Gastrocnemius medialis (tissue), 4 donors: ENCODE measurements around the gene SMC1B. TPM values are rescaled to one million over a fixed set of nuclear protein-coding genes. Genes with fewer than 3 reads are reported as not detected.

Source experiments
- ATAC-seq, 2 donors: fragments of 150-250 bp; one replicate each; pipeline ENCODE4 v1.9.1; 2016
- DNase-seq, 2 donors: peaks; one replicate each; pipeline ENCODE4 v3.0.0-alpha.2; 2019
- H3K27ac ChIP-seq, 4 donors: fragments of 200-600 bp; sonication (generic); 1 replicate in 1 of 4; 2 replicates in 3 of 4; pipeline ENCODE4 v1.5.1; 2016 to 2018; ENCODE audit warnings: mild to moderate bottlenecking in 2 of 4, moderate library complexity in 1 of 4
- H3K27me3 ChIP-seq, 3 donors: fragments of 200-600 bp; sonication (generic) in 2 of 3; 1 replicate in 1 of 3; 2 replicates in 2 of 3; pipeline versions ENCODE4 v1.5.1 to v1.6.0; 2016 to 2019; ENCODE audit warnings: mild to moderate bottlenecking in 1 of 3, moderate library complexity in 1 of 3
- H3K36me3 ChIP-seq, 2 donors: fragments of 200-600 bp; sonication (generic) in 1 of 2; one replicate each; pipeline ENCODE4 v1.5.1; 2017 to 2018
- H3K4me1 ChIP-seq, 2 donors: fragments of 200-600 bp; sonication (generic) in 1 of 2; one replicate each; pipeline ENCODE4 v1.5.1; 2016 to 2017; ENCODE audit warnings: mild to moderate bottlenecking in 2 of 2
- H3K4me3 ChIP-seq, 4 donors: fragments of 200-600 bp; sonication (generic) in 3 of 4; 1 replicate in 1 of 4; 2 replicates in 3 of 4; pipeline ENCODE4 v1.5.1; 2016 to 2019; ENCODE audit warnings: mild to moderate bottlenecking in 2 of 4
- H3K9me3 ChIP-seq, 3 donors: fragments of 200-600 bp; sonication (generic) in 2 of 3; 1 replicate in 1 of 3; 2 replicates in 2 of 3; pipeline ENCODE4 v1.5.1; 2016 to 2019
- CTCF ChIP-seq, 5 experiments: fragments of 450-650 bp in 3 of 5; fragments of 200-600 bp in 2 of 5; sonication (generic) in 2 of 5; IDR thresholded peaks in 4 of 5; conservative IDR thresholded peaks in 1 of 5; 1 replicate in 4 of 5; 2 replicates in 1 of 5; pipeline ENCODE4 v1.5.1; 2016 to 2019; ENCODE audit warnings: antibody characterized with exemption in 5 of 5, mild to moderate bottlenecking in 3 of 5, moderate library complexity in 3 of 5
- POLR2A ChIP-seq, 2 donors: fragments of 450-650 bp; IDR thresholded peaks; one replicate each; pipeline ENCODE4 v1.6.1; 2017; ENCODE audit warnings: antibody characterized with exemption in 2 of 2, mild to moderate bottlenecking in 2 of 2, moderate library complexity in 2 of 2
- in situ Hi-C, 4 donors: fragments of 200-750 bp; cut with MboI; loops; one replicate each; pipeline versions ENCODE4 v1.15.0 to v1.8.0; 2017; ENCODE audit warnings: low sequenced_read_pairs in 4 of 4
- intact Hi-C: fragments of 100-400 bp; cut with DNase I; formaldehyde crosslinking; loops from one replicate; pipeline ENCODE4 v1.15.1; 2023; ENCODE audit warnings: low total_unique reads
- total RNA-seq, 4 donors: library from RNA; depleted of rRNA; stranded (reverse); fragments of >200 nt; gene quantifications; one replicate each; pipeline versions ENCODE4 v1.1.0 to v1.2.3, GENCODE V29; 2016

Gene SMC1B
- total RNA-seq, 4 donors from 2014 or later: not detected

- H3K36me3 ChIP-seq: no peaks in the 10 kb centered on the region
- H3K4me1 ChIP-seq: no peaks in the 10 kb centered on the region
- no peak for TF ChIP-seq POLR2A (IDR thresholded peaks at IDR 0.05)
- no peak for TF ChIP-seq CTCF (IDR thresholded peaks at IDR 0.05 in 4 of 5, conservative IDR thresholded peaks at IDR 0.05 in 1 of 5)
- no peaks in the 10 kb centered on the region for H3K27me3 ChIP-seq
- no peak overlapping the region for H3K4me3 ChIP-seq
- DNase-seq (no peak), ATAC-seq (no peak)
- intact Hi-C loops (loop anchor here (5.0 kb wide), 1 partner anchor 58 kb away; no protein-coding TSS in a partner anchor), in situ Hi-C loops (no loop called here)
- no peaks in the 10 kb centered on the region for H3K9me3 ChIP-seq
- no peak overlapping the region for H3K27ac ChIP-seq
Measured at GRCh38 chr22:45454275-45454674, 40.9 kb upstream of the SMC1B start.

GRCh38 chr22:45453764-45454163 lies 40.4 kb upstream of the SMC1B start:
- no peak for DNase-seq
- Histone ChIP-seq H3K4me1 (no peaks in the 10 kb centered on the region), H3K27me3 (no peaks in the 10 kb centered on the region), H3K27ac (no peak overlapping the region), H3K36me3 (no peaks in the 10 kb centered on the region), H3K4me3 (no peak overlapping the region), H3K9me3 (no peaks in the 10 kb centered on the region)
- no peak for ATAC-seq
- intact Hi-C loops (loop anchor here (5.0 kb wide), 1 partner anchor 59 kb away; no protein-coding TSS in a partner anchor), in situ Hi-C loops (no loop called here)
- no peak for TF ChIP-seq POLR2A (IDR thresholded peaks at IDR 0.05)
- TF ChIP-seq CTCF (IDR thresholded peaks at IDR 0.05 in 4 of 5, conservative IDR thresholded peaks at IDR 0.05 in 1 of 5): no peak

- Histone ChIP-seq H3K36me3 (no peaks in the 10 kb centered on the region), H3K4me1 (no peaks in the 10 kb centered on the region), H3K27ac (no peak overlapping the region), H3K27me3 (no peaks in the 10 kb centered on the region), H3K4me3 (no peak overlapping the region), H3K9me3 (no peaks in the 10 kb centered on the region)
- DNase-seq (no peak), ATAC-seq (no peak)
- TF ChIP-seq CTCF (IDR thresholded peaks at IDR 0.05 in 4 of 5, conservative IDR thresholded peaks at IDR 0.05 in 1 of 5): no peak
- TF ChIP-seq POLR2A (IDR thresholded peaks at IDR 0.05): no peak
- in situ Hi-C loops (no loop called here), intact Hi-C loops (loop anchor here (5.0 kb wide), 1 partner anchor 60 kb away; no protein-coding TSS in a partner anchor)
Measured at GRCh38 chr22:45452565-45453379, 39.4 kb upstream of the SMC1B start.

GRCh38 chr22:45451972-45452371 lies 38.6 kb upstream of the SMC1B start:
- H3K27me3 ChIP-seq: no peaks in the 10 kb centered on the region
- H3K4me1 ChIP-seq: no peaks in the 10 kb centered on the region
- ATAC-seq (no peak), DNase-seq (no peak)
- H3K36me3 ChIP-seq: no peaks in the 10 kb centered on the region
- TF ChIP-seq CTCF (IDR thresholded peaks at IDR 0.05 in 4 of 5, conservative IDR thresholded peaks at IDR 0.05 in 1 of 5): no peak
- TF ChIP-seq POLR2A (IDR thresholded peaks at IDR 0.05): no peak
- no peaks in the 10 kb centered on the region for H3K9me3 ChIP-seq
- in situ Hi-C loops: no loop called here
- intact Hi-C loops: loop anchor here (5.0 kb wide), 1 partner anchor 60 kb away; no protein-coding TSS in a partner anchor
- peak overlapping the region in 1 of 4 donors; percentile 41 for H3K27ac ChIP-seq
- H3K4me3 ChIP-seq: no peak overlapping the region
